HEK293 (cell line): ENCODE results near the gene SH2D7.
A peak's percentile ranks its signal among the peaks of the same experiment; 100 is the strongest.

Experiments used
- CTCF ChIA-PET: fragments of 350-600 bp; formaldehyde crosslinking; extraction: SDS; loops from one replicate; lab custom pipeline; 2021; ENCODE audit warnings: antibody characterized with exemption; lab: Yijun Ruan, JAX
- POLR2A ChIA-PET: fragments of 300-600 bp; formaldehyde crosslinking; extraction: SDS; loops from one replicate; lab custom pipeline; 2020; ENCODE audit warnings: antibody characterized with exemption, inconsistent platforms; lab: Yijun Ruan, JAX
- H3K27ac ChIP-seq: fragments of 200-500 bp; sonication (Bioruptor generic); 2 replicates; pipeline ENCODE4 v1.5.1; 2014; ENCODE audit warnings: low read depth, low read length, control low read depth, inconsistent platforms; ENCODE audit errors: extremely low read depth
- H3K36me3 ChIP-seq, 2 experiments: fragments of 200-500 bp in 1 of 2; sonication (Bioruptor generic) in 1 of 2; 1 replicate in 1 of 2; 2 replicates in 1 of 2; pipeline ENCODE4 v1.5.1; 2014 to 2017; ENCODE audit warnings: inconsistent platforms in 2 of 2, low read length in 2 of 2; ENCODE audit not compliant: control insufficient read depth in 2 of 2, insufficient read depth in 1 of 2
- H3K4me1 ChIP-seq: fragments of 200-500 bp; sonication (Bioruptor generic); 2 replicates; pipeline ENCODE4 v1.5.1; 2014; ENCODE audit warnings: mild to moderate bottlenecking, low read length, inconsistent platforms; ENCODE audit not compliant: control insufficient read depth, insufficient read depth
- H3K4me3 ChIP-seq: 2 replicates; pipeline ENCODE4 v1.5.1; 2011; ENCODE audit warnings: low read depth, mild to moderate bottlenecking, control low read depth, low read length, moderate library complexity
- H3K9me3 ChIP-seq: fragments of 200-500 bp; sonication (Bioruptor generic); 2 replicates; pipeline ENCODE4 v1.5.1; 2014; ENCODE audit warnings: low read depth, low read length, inconsistent platforms; ENCODE audit not compliant: control insufficient read depth, insufficient read depth
- GFI1B ChIP-seq: fragments of 450-650 bp; formaldehyde crosslinking; IDR thresholded peaks from 2 replicates; pipeline ENCODE4 v1.5.1; 2016; ENCODE audit warnings: missing biosample characterization, missing genetic modification characterization
- PRDM6 ChIP-seq: fragments of 450-650 bp; formaldehyde crosslinking; IDR thresholded peaks from 2 replicates; pipeline ENCODE4 v1.5.1; 2017; ENCODE audit warnings: missing biosample characterization, missing genetic modification characterization
- WT1 ChIP-seq: fragments of 450-650 bp; formaldehyde crosslinking; IDR thresholded peaks from 2 replicates; pipeline ENCODE4 v1.5.1; 2016; ENCODE audit warnings: missing biosample characterization, missing genetic modification characterization
- ZIC2 ChIP-seq: fragments of 450-650 bp; formaldehyde crosslinking; IDR thresholded peaks from 2 replicates; pipeline ENCODE4 v1.5.1; 2016; ENCODE audit warnings: missing biosample characterization, missing genetic modification characterization
- ZNF10 ChIP-seq: fragments of 450-650 bp; formaldehyde crosslinking; IDR thresholded peaks from 2 replicates; pipeline ENCODE4 v1.5.1; 2017; ENCODE audit warnings: missing biosample characterization, missing genetic modification characterization
- ZNF112 ChIP-seq: fragments of 450-650 bp; formaldehyde crosslinking; IDR thresholded peaks from 2 replicates; pipeline ENCODE4 v1.5.0; 2017; ENCODE audit warnings: missing biosample characterization, missing genetic modification characterization
- ZNF148 ChIP-seq: fragments of 450-650 bp; formaldehyde crosslinking; IDR thresholded peaks from 2 replicates; pipeline ENCODE4 v1.5.0; 2017; ENCODE audit warnings: missing biosample characterization, missing genetic modification characterization, borderline replicate concordance
- ZNF155 ChIP-seq: fragments of 450-650 bp; formaldehyde crosslinking; IDR thresholded peaks from 2 replicates; pipeline ENCODE4 v1.5.1; 2016; ENCODE audit warnings: missing biosample characterization, missing genetic modification characterization
- ZNF24 ChIP-seq: fragments of 450-650 bp; formaldehyde crosslinking; IDR thresholded peaks from 2 replicates; pipeline ENCODE4 v1.5.1; 2016; ENCODE audit warnings: missing biosample characterization, missing genetic modification characterization
- ZNF335 ChIP-seq: fragments of 450-650 bp; formaldehyde crosslinking; conservative IDR thresholded peaks from 2 replicates; pipeline ENCODE4 v1.5.1; 2016; ENCODE audit warnings: missing biosample characterization, missing genetic modification characterization
- ZNF366 ChIP-seq: fragments of 450-650 bp; formaldehyde crosslinking; conservative IDR thresholded peaks from 2 replicates; pipeline ENCODE4 v1.5.1; 2016; ENCODE audit warnings: missing biosample characterization, missing genetic modification characterization
- TF ChIP-seq, protein P1 (sequence below): fragments of 450-650 bp; formaldehyde crosslinking; IDR thresholded peaks from 2 replicates; pipeline ENCODE4 v1.5.1; 2016; ENCODE audit warnings: missing biosample characterization, missing genetic modification characterization
- TF ChIP-seq, protein P2 (sequence below): fragments of 450-650 bp; formaldehyde crosslinking; IDR thresholded peaks from 2 replicates; pipeline ENCODE4 v1.5.1; 2016; ENCODE audit warnings: missing biosample characterization, missing genetic modification characterization, low read depth

The SH2D7 gene

DNA sequence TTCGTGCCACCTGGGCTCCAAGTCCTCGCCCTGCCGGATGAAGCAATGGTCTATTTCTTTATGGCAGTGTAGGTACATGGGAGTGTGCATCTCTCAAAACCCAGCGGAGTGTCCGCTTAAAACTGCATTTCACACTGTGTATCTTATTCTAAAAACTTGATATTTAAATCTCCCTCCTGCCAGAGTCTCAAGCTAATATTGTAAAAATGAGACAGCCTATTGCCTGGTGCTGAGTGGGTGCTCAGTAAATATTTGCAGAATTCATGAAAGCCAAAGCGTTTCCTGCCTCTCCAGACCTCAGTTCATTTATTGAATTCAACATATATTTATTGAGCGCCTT lies 14.5 kb upstream of the SH2D7 start:
- no peaks in the 10 kb centered on the region for H3K9me3 ChIP-seq
- peaks cover 0 to 4% of the 10 kb centered on the region in 2 experiments; a peak in 1 of 3 replicates for H3K36me3 ChIP-seq
- ChIA-PET POLR2A (interaction anchor here (1.0 kb wide), 1 partner anchor 15 kb away, joined by 3 read pairs; no protein-coding TSS in a partner anchor), CTCF (interaction anchor here (0.6 to 2.1 kb wide), 7 partner anchors 13 to 111 kb away, joined by 3 to 6 read pairs (median 3); no protein-coding TSS in a partner anchor)
- TF ChIP-seq ZNF335 (tag by site-specific recombination) (peak; percentile 77), ZNF10 (tag by site-specific recombination) (no peak)
- H3K27ac ChIP-seq: no peak overlapping the region; the same call in 1 of the 2 replicates
- H3K4me3 ChIP-seq: peak overlapping the region; percentile 88
- peaks cover 11% of the 10 kb centered on the region for H3K4me1 ChIP-seq

GRCh38 chr15:78079298-78080087 lies 12.9 kb upstream of the SH2D7 start:
- H3K4me1 ChIP-seq: peaks cover 9% of the 10 kb centered on the region
- POLR2A ChIA-PET: interaction anchor here (0.7 kb wide), 1 partner anchor 9 kb away, joined by 3 read pairs; no protein-coding TSS in a partner anchor

More at GRCh38 chr15:78079298-78080087, 12.9 kb upstream of the SH2D7 start:
- TF ChIP-seq WT1 (tag by site-specific recombination) (no peak), ZNF112 (tag by site-specific recombination) (no peak), GFI1B (tag by site-specific recombination) (no peak), ZNF148 (no peak), ZNF155 (tag by site-specific recombination) (no peak), ZIC2 (no peak), ZNF366 (tag by site-specific recombination) (no peak), ZNF24 (no peak), PRDM6 (tag by site-specific recombination) (no peak)
- TF ChIP-seq, protein P1, sequence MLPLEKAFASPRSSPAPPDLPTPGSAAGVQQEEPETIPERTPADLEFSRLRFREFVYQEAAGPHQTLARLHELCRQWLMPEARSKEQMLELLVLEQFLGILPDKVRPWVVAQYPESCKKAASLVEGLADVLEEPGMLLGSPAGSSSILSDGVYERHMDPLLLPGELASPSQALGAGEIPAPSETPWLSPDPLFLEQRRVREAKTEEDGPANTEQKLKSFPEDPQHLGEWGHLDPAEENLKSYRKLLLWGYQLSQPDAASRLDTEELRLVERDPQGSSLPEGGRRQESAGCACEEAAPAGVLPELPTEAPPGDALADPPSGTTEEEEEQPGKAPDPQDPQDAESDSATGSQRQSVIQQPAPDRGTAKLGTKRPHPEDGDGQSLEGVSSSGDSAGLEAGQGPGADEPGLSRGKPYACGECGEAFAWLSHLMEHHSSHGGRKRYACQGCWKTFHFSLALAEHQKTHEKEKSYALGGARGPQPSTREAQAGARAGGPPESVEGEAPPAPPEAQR (tag by site-specific recombination): no peak
- TF ChIP-seq, protein P2, sequence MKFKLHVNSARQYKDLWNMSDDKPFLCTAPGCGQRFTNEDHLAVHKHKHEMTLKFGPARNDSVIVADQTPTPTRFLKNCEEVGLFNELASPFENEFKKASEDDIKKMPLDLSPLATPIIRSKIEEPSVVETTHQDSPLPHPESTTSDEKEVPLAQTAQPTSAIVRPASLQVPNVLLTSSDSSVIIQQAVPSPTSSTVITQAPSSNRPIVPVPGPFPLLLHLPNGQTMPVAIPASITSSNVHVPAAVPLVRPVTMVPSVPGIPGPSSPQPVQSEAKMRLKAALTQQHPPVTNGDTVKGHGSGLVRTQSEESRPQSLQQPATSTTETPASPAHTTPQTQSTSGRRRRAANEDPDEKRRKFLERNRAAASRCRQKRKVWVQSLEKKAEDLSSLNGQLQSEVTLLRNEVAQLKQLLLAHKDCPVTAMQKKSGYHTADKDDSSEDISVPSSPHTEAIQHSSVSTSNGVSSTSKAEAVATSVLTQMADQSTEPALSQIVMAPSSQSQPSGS (tag by site-specific recombination): no peak
- TF ChIP-seq, all 188 proteins: peak for 0
- Histone ChIP-seq H3K9me3 (no peaks in the 10 kb centered on the region), H3K27ac (no peak overlapping the region), H3K4me3 (no peak overlapping the region), H3K36me3 (peaks cover 0 to 4% of the 10 kb centered on the region in 2 experiments; a peak in 1 of 3 replicates)
- CTCF ChIA-PET: interaction anchor here (0.6 to 2.1 kb wide), 4 partner anchors 12 to 126 kb away, joined by 3 to 6 read pairs (median 4); no protein-coding TSS in a partner anchor
